Stimulated activated CD4-positive, alpha-beta T cell treated with anti-CD3 and anti-CD28 coated beads, Interleukin-2, amount 100 ng/mL, for 4 hours (primary cell): ENCODE data around the gene SH2B3.
"Not testable (repeated sequence)": the region's sequence is repeated elsewhere in the genome, so short reads cannot be mapped to it uniquely, and the experiment has no call there.

Experiments used
- DNase-seq: peaks from one replicate; pipeline ENCODE4 v3.0.0-alpha.2; 2020; ENCODE audit warnings: low read depth

The SH2B3 gene

DNA sequence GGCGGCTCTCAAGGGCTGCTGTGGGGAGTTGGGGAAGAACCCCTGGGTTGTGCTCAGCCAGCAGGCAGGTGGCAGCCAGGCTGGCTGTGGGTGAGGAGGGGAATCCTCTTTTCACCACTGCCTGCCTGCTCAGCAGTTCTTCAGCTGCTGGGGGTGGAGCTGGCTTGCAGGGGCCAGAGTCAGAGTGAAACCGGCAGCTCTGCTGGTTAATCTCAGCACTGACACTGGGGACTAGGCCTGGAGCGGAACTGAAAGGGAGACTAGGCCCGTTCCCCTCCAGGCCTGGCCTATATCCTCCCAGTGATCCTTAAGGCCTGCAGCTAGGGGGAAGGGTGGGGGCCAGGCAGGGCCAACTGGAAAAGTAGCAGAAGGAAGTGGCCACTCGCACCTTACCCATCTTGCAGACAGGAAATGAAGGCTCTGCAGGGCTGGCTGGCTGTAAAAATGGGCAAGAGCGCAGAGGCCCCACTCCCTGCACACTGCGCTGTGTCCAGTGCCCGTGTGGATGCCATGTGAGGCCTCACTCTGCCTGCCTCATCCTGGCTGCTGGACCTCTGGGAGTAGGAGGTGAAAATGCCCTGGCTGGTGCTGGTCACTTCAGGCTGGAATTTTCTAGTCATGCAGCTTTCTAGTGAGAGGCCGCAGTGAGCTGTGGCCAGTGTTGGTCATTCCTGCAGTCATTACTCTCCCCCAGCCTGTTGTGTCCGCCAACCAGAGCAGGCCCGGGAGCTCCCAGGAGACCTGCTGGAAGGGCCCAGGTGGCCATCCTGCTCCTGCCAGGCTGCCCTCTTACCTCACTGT, 39.4 kb downstream of the SH2B3 start:
- peak; percentile 71 for DNase-seq

GRCh38 chr12:111445726-111446581, 40.2 kb downstream of the SH2B3 start:
- no peak for DNase-seq

GRCh38 chr12:111446631-111447570, 41.2 kb downstream of the SH2B3 start:
- no peak for DNase-seq

GRCh38 chr12:111447571-111448265, 42.0 kb downstream of the SH2B3 start:
- no peak for DNase-seq

GRCh38 chr12:111448266-111448830, 42.6 kb downstream of the SH2B3 start:
- DNase-seq, result no peak

DNA sequence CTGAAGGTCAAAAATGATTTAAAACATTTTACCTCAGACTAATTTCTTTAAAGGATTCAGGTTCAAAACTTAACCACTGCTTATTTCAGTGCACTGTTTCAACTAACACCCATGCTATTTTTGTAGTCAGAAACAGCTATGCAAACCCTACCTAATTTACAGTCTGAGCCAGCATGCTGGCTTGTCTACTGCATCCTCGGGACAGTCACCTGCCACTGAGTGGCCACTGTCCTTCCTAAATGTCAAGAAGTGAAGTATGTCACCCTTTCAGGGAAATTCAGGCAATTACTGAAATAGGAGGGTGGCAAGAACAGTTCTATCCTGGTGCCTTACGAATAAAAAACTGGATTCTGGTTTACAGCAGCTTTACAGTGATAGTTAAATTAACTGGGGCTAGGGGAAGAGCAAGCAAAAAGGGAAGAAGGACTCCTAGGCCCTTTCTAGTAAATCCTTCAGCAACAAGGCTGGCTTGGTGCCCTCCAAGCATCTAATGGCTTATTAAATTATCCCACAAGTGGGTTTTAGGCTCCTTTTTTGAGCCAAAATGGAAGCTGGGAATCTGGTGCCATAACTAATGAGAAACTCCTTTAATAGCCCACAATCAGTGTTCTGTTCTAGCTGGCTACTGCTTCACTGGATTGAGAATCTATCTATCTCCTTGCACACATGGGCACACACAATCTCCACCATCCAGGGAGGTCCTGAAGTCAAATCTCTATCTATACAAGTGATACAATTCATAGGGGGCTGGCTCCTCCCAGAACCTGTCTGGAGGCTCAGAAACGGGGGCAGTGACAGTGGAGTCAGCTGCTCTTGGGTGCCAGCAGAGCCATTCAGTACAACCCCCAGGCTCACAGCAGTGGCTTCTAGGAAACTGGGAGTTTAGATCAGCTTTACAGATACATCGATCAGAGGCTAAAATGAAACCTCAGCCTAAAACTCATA, 43.4 kb downstream of the SH2B3 start:
- DNase-seq, result no peak

GRCh38 chr12:111450676-111451075, 45.0 kb downstream of the SH2B3 start:
- DNase-seq, result no peak

GRCh38 chr12:111451232-111451631, 45.5 kb downstream of the SH2B3 start:
- no peak for DNase-seq

GRCh38 chr12:111451649-111452129, 46.0 kb downstream of the SH2B3 start:
- DNase-seq, result no peak

DNA sequence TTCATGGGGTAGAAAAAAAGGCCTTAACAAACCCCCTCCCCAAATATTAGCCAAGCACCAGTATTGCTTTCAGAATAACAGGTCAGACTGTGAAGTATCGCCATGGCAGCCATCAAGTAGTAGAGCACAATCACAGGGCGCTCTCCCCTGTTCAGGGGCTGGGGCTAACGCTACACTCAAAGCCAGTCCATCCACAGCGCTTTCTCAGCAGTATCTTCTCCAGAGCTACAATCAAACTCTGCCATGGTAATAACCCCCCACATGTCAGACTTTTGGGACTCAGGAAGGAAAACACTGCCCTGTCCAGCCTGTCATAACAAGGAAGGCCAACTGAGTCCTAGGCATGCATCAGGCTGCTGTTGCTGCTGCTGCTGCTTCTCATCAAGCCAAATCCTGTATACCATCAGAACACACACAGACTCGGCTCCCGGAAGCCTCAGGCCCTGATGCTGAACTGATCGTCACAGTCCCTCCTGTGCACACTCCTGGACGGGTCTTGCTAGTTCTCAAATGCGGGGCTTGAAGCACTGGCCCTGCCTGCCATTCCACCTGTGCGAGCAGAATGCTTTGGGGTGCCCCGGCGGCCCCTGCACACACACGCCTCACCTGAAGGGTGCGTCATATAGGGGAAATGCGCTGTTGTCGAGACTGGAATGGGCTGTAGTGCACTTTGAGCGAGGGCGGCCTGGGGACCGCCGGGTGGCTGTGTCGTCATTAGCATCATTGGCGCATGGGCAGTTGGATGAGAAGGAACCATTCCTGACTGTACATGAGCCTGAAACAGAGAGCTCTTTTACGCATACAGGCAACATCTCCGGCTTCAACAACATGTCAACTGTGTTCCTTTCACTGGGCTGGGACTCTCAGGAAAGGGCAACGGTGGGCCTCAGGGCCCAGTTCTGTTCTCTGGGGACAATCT, 47.6 kb downstream of the SH2B3 start:
- DNase-seq, result no peak

DNA sequence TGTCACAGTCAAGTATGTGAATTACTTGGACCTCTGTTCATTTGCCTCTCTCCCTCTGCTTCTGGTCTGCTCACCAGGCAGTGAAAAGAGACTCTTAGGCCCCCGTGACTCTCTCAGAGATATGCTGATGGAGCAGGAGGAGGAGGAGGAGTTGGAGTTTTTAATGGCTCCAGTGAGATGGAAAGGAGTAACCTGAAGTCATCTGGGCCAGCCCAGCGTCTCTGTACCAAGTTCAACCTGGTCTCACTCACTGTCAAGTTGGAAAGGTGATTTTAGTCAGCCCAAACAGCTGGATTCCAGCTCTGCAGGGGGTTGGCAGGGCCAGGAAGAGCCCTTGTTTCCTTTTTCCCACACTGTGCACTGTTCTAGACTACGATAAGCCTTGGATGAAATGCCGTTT, 48.6 kb downstream of the SH2B3 start:
- no peak for DNase-seq

DNA sequence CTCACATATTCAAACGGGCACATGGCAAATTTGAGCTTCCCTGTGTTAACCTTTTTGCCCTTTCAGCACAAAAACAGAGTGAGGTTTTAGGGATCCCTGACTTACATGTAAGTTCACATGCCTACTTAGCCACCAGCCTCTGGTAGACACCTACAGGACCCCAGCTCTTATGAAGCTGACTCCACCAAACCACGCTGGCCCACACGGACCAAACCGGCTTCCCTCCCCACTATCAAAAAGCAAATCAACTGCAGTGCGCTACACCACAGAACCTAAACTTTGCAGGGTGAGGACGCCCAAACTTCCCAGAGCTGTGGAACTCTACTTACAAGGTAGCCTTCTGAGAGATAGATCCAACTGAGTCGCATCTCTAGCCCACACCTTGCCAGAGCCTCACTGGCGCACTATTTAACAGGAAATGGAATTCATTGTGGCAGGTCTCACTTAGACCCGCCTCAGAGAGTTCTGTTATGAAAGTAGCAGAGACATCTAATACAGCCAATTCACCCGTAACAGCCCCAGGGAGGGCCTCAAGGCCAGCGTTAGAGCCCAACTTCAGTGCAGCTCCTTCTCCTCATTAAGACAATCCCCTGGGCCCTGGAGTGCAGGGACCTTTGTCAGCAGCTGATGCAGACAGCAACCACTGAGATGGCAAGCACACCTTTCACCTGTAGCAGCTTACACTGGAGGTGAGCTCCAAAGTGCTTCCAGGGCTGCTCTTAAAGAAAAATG, 49.2 kb downstream of the SH2B3 start:
- no peak for DNase-seq

DNA sequence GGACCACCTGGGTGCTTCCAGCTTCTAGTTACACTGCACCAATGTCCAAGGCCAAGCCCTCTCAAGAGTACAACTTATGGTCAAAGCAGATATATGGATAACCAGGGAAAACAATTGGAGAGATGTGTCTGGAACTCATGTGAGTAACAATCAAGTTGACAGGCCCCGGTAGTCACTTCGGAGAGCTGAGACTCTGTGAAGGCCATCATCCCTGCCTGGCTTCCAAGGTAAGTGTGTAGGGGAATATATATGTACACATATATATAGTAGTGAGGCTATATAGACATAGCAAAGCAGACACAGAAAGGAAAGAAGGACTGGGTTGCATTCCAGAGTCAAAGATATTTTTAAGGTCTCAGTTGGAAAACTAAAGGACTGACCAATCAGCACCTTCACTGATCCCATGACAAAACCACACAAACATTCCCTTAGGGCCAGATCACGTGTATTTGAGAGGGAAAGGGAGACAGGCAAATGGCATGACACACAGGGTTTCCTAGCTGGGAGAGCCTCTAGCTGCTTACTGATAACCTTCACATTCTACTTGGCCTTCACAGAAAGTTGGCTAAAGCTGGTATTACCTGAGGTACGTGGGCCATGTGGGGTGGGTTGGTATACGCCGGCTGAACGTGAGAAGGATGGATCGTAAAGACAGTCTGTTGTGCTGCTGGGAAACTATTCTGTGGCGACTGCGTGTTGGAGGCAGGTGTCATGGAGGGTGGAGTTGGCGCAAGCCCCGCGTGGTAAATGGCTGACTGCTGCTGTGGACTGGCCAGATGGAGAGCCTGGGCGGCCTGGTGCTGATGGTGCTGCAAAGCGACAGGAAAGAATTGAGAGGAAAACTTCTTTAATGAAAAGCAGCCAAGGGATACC, 50.0 kb downstream of the SH2B3 start:
- no peak for DNase-seq

GRCh38 chr12:111457071-111457470, 51.3 kb downstream of the SH2B3 start:
- no peak for DNase-seq

DNA sequence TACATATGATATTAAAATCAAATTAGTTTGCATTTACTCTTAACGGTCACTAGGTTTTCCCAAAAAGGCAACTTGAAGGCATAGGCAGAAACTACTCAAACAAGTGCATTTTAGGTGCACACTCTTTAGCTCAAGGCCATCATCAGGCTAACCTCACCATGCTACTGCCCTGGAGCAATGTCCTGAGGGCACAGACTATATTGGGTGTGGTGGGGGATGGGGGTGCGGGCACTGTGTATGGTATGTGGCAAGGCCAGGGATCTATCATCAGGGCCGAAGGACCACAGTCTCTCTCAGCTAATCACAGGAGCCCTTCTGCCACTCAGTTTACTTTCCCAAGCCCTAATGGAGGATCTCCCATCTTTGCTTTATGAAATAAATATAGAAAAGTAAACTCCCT, 51.9 kb downstream of the SH2B3 start:
- DNase-seq, result no peak

DNA sequence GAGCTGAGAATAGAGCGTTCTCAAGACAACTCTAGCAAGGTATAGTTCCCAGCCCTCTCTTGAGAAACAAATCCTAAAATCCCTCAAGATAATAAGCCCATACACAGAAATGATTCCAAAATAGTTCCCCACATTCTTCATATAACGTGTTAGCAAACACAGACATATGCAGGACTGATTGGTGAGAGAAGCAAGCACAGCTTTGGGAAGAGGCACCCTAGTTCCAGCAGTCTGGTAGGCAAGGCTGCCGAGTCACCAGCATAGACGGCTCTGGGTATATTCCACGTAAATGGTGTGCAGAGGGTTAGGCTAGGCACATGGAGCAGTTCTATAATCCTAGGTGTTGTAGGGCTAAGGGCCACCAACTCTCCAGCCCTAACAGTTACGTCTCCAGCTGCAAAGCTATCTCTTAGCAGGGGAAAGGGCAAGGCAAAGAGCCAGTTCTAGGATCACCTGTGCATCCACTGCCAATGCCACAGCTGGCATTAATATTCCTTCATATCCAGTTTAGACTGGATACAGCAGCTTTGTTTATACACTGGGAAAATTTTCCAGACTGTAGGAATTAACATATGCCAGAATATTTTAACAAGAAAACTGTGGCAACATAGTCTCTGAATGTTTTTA, 52.9 kb downstream of the SH2B3 start:
- DNase-seq, result no peak

- DNase-seq, result not testable (repeated sequence)
Observed at GRCh38 chr12:111460111-111460510, 54.4 kb downstream of the SH2B3 start.
